HL-60 (cell line): ENCODE measurements around the gene NPHS1.
"Not testable (repeated sequence)": the region's sequence is repeated elsewhere in the genome, so short reads cannot be mapped to it uniquely, and the experiment has no call there.

Experiments used
- DNase-seq, 2 experiments: peaks; one replicate each; pipeline ENCODE4 v3.0.0-alpha.2; 2010 to 2020; ENCODE audit warnings: low read depth in 1 of 2, low spot score in 1 of 2
- H3K27ac ChIP-seq: fragments of 250-450 bp; sonication (Bioruptor Pico); replicated peaks from 2 replicates; pipeline ENCODE4 v1.5.1; 2020; ENCODE audit warnings: mild to moderate bottlenecking, moderate library complexity
- H3K27me3 ChIP-seq: fragments of 250-450 bp; sonication (Bioruptor Pico); 2 replicates; pipeline ENCODE4 v1.5.1; 2021; ENCODE audit warnings: mild to moderate bottlenecking, moderate library complexity; ENCODE audit not compliant: insufficient read depth, poor library complexity, severe bottlenecking
- H3K4me3 ChIP-seq: replicated peaks from 2 replicates; pipeline ENCODE4 v1.5.1; 2011; ENCODE audit warnings: mild to moderate bottlenecking, control low read depth, low read length; ENCODE audit not compliant: insufficient read depth
- GABPA ChIP-seq: IDR thresholded peaks from 2 replicates; pipeline ENCODE4 v1.6.1; 2012; ENCODE audit warnings: low read depth
- POLR2AphosphoS5 ChIP-seq: IDR thresholded peaks from 2 replicates; pipeline ENCODE4 v1.6.1; 2012; ENCODE audit warnings: low read depth
- SPI1 ChIP-seq: IDR thresholded peaks from 2 replicates; pipeline ENCODE4 v1.6.1; 2012; ENCODE audit warnings: low read depth, mild to moderate bottlenecking, borderline replicate concordance
- TF ChIP-seq, protein P1 (sequence below): IDR thresholded peaks from 2 replicates; pipeline ENCODE4 v1.6.1; 2012; ENCODE audit warnings: low read depth; ENCODE audit not compliant: insufficient replicate concordance
- TF ChIP-seq, protein P2 (sequence below): IDR thresholded peaks from one replicate; pipeline ENCODE4 v1.5.1; 2011; ENCODE audit warnings: low read length, control low read depth, inconsistent platforms; ENCODE audit not compliant: insufficient read depth

The NPHS1 gene

DNA sequence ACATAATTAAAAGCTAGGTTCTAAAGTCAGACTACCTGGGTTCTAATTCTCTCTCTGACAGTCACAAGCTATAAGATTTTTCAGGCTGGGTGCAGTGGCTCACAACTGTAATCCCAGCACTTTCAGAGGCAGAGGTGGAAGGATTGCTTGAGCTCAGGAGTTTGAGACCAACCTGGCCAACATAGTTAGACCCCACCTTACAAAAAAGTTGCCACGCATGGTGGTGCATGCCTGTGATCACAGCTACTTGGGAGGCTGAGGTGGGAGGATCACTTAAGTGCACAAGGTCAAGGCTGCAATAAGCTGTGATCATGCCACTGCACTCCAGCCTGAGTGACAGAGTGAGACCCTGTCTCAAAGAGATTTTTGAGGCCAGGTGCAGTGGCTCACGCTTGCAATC is 42.0 kb upstream of the NPHS1 start:
- no peak overlapping the region for H3K27ac ChIP-seq
- DNase-seq, result no peak
- no peaks in the 10 kb centered on the region for H3K27me3 ChIP-seq
- TF ChIP-seq, protein P1, sequence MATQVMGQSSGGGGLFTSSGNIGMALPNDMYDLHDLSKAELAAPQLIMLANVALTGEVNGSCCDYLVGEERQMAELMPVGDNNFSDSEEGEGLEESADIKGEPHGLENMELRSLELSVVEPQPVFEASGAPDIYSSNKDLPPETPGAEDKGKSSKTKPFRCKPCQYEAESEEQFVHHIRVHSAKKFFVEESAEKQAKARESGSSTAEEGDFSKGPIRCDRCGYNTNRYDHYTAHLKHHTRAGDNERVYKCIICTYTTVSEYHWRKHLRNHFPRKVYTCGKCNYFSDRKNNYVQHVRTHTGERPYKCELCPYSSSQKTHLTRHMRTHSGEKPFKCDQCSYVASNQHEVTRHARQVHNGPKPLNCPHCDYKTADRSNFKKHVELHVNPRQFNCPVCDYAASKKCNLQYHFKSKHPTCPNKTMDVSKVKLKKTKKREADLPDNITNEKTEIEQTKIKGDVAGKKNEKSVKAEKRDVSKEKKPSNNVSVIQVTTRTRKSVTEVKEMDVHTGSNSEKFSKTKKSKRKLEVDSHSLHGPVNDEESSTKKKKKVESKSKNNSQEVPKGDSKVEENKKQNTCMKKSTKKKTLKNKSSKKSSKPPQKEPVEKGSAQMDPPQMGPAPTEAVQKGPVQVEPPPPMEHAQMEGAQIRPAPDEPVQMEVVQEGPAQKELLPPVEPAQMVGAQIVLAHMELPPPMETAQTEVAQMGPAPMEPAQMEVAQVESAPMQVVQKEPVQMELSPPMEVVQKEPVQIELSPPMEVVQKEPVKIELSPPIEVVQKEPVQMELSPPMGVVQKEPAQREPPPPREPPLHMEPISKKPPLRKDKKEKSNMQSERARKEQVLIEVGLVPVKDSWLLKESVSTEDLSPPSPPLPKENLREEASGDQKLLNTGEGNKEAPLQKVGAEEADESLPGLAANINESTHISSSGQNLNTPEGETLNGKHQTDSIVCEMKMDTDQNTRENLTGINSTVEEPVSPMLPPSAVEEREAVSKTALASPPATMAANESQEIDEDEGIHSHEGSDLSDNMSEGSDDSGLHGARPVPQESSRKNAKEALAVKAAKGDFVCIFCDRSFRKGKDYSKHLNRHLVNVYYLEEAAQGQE, result no peak
- TF ChIP-seq GABPA (no peak), POLR2AphosphoS5 (peak; percentile 50; the same call in 1 of the 2 replicates)
- no peak overlapping the region for H3K4me3 ChIP-seq

GRCh38 chr19:35891819-35892218 is 39.5 kb upstream of the NPHS1 start:
- DNase-seq, H3K27ac ChIP-seq: not testable (repeated sequence)

DNA sequence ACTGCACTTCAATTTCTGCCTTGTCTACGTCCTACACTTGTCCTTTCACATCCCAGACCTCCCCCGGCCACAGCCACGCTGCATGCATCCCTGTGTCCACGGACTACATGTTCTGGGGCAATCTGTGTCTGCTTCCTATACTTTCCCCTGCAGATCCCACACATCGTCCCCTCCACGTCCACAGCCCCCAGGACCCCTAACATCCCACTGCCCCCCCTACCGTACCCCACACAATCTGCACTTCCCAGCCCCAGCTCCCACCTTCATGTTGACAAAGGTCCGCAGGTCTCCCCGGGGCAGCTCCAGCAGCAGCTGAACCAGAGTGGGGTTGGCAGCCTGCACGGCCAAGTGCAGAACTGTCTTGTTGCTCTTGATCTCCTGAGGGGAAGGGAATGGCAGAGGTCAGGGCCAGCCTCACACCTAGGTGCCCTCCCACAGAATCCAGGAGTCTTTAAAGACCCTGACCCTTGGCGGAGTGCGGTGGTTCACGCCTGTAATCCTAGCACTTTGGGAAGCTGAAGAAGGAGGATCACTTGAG is 37.9 kb upstream of the NPHS1 start:
- DNase-seq, result no peak
- H3K27me3 ChIP-seq, result no peaks in the 10 kb centered on the region
- H3K4me3 ChIP-seq, result no peak overlapping the region
- H3K27ac ChIP-seq, result no peak overlapping the region
- TF ChIP-seq, protein P1, result no peak
- TF ChIP-seq POLR2AphosphoS5, result peak; percentile 12; the same call in 1 of the 2 replicates
- no peak for TF ChIP-seq GABPA

More at GRCh38 chr19:35891819-35892218, 39.5 kb upstream of the NPHS1 start:
- not testable (repeated sequence) for H3K4me3 ChIP-seq, H3K27me3 ChIP-seq

- TF ChIP-seq POLR2AphosphoS5, result no peak
- TF ChIP-seq, protein P1, result no peak
- TF ChIP-seq, protein P2, sequence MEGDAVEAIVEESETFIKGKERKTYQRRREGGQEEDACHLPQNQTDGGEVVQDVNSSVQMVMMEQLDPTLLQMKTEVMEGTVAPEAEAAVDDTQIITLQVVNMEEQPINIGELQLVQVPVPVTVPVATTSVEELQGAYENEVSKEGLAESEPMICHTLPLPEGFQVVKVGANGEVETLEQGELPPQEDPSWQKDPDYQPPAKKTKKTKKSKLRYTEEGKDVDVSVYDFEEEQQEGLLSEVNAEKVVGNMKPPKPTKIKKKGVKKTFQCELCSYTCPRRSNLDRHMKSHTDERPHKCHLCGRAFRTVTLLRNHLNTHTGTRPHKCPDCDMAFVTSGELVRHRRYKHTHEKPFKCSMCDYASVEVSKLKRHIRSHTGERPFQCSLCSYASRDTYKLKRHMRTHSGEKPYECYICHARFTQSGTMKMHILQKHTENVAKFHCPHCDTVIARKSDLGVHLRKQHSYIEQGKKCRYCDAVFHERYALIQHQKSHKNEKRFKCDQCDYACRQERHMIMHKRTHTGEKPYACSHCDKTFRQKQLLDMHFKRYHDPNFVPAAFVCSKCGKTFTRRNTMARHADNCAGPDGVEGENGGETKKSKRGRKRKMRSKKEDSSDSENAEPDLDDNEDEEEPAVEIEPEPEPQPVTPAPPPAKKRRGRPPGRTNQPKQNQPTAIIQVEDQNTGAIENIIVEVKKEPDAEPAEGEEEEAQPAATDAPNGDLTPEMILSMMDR, result no peak
- TF ChIP-seq GABPA, result no peak
- no peak for TF ChIP-seq SPI1
- Histone ChIP-seq H3K27me3 (no peaks in the 10 kb centered on the region), H3K27ac (no peak overlapping the region), H3K4me3 (no peak overlapping the region)
- no peak for DNase-seq
Measured at GRCh38 chr19:35889370-35890112, 37.2 kb upstream of the NPHS1 start.
